SK-N-SH treated with all-trans-retinoic acid at 6 μM for 48 hours (cell line): ENCODE results near the gene VSX2.

Source experiments
- ARNTL ChIP-seq: fragments of 450-650 bp; formaldehyde crosslinking; IDR thresholded peaks from 2 replicates; pipeline ENCODE4 v1.5.0; 2020; ENCODE audit warnings: low read depth, mild to moderate bottlenecking, moderate library complexity, borderline replicate concordance
- ESRRG ChIP-seq: fragments of 250-450 bp; sonication (Bioruptor Pico); IDR thresholded peaks from 2 replicates; pipeline ENCODE4 v1.6.1; 2021; ENCODE audit warnings: mild to moderate bottlenecking
- GLIS3 ChIP-seq: fragments of 250-450 bp; sonication (Bioruptor Pico); IDR thresholded peaks from 2 replicates; pipeline ENCODE4 v1.5.0; 2020; ENCODE audit warnings: mild to moderate bottlenecking, moderate library complexity
- ISL1 ChIP-seq: fragments of 250-450 bp; sonication (Bioruptor Pico); IDR thresholded peaks from 2 replicates; pipeline ENCODE4 v2.1.2; 2022; ENCODE audit warnings: mild to moderate bottlenecking, moderate library complexity
- TCF4 ChIP-seq: fragments of 250-450 bp; sonication (Bioruptor Pico); IDR thresholded peaks from 2 replicates; pipeline ENCODE4 v1.8.0; 2021; ENCODE audit warnings: mild to moderate bottlenecking, moderate library complexity, borderline replicate concordance
- TOX ChIP-seq: fragments of 250-450 bp; sonication (Bioruptor Pico); IDR thresholded peaks from 2 replicates; pipeline ENCODE4 v1.8.0; 2021; ENCODE audit warnings: mild to moderate bottlenecking, moderate library complexity, borderline replicate concordance
- ZFP30 ChIP-seq: fragments of 450-650 bp; formaldehyde crosslinking; IDR thresholded peaks from 2 replicates; pipeline ENCODE4 v1.5.0; 2022; ENCODE audit warnings: mild to moderate bottlenecking, moderate library complexity
- ZNF70 ChIP-seq: fragments of 450-650 bp; formaldehyde crosslinking; IDR thresholded peaks from 2 replicates; pipeline ENCODE4 v1.5.0; 2020; ENCODE audit warnings: mild to moderate bottlenecking, moderate library complexity
- TF ChIP-seq, protein P1 (sequence below): fragments of 250-450 bp; sonication (Bioruptor Pico); IDR thresholded peaks from 2 replicates; pipeline ENCODE4 v1.8.0; 2020; ENCODE audit warnings: mild to moderate bottlenecking, moderate library complexity, borderline replicate concordance
- TF ChIP-seq, protein P2 (sequence below): fragments of 250-450 bp; sonication (Bioruptor Pico); IDR thresholded peaks from 2 replicates; pipeline ENCODE4 v1.5.1; 2020; ENCODE audit warnings: low read depth, mild to moderate bottlenecking, moderate library complexity
- TF ChIP-seq, protein P3 (sequence below): fragments of 250-450 bp; sonication (Bioruptor Pico); IDR thresholded peaks from 2 replicates; pipeline ENCODE4 v1.8.0; 2021; ENCODE audit warnings: low read depth, mild to moderate bottlenecking, moderate library complexity, borderline replicate concordance

DNA sequence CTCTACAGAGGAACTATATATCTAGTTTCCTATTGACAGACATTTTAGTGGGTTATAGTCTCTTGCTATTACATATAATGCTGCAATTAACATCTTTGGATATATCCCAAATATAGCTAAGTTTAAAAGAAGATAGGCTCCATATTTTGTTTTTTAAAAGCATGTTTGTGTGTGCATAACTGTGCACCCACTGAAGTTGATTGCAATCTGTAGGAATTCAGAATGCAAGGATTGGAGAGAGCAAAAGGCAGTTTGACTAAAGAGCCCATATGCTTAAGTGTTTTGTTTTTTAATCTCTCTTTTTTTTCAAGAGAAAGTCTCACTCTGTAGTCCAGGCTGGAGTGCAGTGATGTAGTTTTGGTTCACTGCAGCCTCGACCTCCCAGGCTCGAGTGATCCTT, 72.9 kb downstream of the VSX2 start:
- TF ChIP-seq ARNTL (CRISPR knock-in tag) (no peak), ESRRG (CRISPR knock-in tag) (no peak), ISL1 (no peak), ZNF70 (no peak), GLIS3 (CRISPR knock-in tag) (no peak), TOX (no peak), TCF4 (CRISPR knock-in tag) (no peak), ZFP30 (no peak)
- TF ChIP-seq, protein P1, sequence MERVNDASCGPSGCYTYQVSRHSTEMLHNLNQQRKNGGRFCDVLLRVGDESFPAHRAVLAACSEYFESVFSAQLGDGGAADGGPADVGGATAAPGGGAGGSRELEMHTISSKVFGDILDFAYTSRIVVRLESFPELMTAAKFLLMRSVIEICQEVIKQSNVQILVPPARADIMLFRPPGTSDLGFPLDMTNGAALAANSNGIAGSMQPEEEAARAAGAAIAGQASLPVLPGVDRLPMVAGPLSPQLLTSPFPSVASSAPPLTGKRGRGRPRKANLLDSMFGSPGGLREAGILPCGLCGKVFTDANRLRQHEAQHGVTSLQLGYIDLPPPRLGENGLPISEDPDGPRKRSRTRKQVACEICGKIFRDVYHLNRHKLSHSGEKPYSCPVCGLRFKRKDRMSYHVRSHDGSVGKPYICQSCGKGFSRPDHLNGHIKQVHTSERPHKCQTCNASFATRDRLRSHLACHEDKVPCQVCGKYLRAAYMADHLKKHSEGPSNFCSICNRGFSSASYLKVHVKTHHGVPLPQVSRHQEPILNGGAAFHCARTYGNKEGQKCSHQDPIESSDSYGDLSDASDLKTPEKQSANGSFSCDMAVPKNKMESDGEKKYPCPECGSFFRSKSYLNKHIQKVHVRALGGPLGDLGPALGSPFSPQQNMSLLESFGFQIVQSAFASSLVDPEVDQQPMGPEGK (CRISPR knock-in tag), result no peak
- TF ChIP-seq, protein P2, sequence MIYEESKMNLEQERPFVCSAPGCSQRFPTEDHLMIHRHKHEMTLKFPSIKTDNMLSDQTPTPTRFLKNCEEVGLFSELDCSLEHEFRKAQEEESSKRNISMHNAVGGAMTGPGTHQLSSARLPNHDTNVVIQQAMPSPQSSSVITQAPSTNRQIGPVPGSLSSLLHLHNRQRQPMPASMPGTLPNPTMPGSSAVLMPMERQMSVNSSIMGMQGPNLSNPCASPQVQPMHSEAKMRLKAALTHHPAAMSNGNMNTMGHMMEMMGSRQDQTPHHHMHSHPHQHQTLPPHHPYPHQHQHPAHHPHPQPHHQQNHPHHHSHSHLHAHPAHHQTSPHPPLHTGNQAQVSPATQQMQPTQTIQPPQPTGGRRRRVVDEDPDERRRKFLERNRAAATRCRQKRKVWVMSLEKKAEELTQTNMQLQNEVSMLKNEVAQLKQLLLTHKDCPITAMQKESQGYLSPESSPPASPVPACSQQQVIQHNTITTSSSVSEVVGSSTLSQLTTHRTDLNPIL (CRISPR knock-in tag), result no peak
- TF ChIP-seq, protein P3, sequence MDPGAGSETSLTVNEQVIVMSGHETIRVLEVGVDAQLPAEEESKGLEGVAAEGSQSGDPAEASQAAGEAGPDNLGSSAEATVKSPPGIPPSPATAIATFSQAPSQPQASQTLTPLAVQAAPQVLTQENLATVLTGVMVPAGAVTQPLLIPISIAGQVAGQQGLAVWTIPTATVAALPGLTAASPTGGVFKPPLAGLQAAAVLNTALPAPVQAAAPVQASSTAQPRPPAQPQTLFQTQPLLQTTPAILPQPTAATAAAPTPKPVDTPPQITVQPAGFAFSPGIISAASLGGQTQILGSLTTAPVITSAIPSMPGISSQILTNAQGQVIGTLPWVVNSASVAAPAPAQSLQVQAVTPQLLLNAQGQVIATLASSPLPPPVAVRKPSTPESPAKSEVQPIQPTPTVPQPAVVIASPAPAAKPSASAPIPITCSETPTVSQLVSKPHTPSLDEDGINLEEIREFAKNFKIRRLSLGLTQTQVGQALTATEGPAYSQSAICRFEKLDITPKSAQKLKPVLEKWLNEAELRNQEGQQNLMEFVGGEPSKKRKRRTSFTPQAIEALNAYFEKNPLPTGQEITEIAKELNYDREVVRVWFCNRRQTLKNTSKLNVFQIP (CRISPR knock-in tag), result no peak
